ENCODE measurements around the gene ERC1.

- TF ChIP-seq CTCF (IDR thresholded peaks at IDR 0.05; ENCODE audit: poor library complexity) (no peak), EZH2 (IDR thresholded peaks at IDR 0.05; ENCODE audit: borderline replicate concordance) (no peak)
Measured at GRCh38 chr12:1369460-1369859, 378.4 kb downstream of the ERC1 start.

All from hepatocyte (in vitro differentiated cells).